GM12891 (cell line): ENCODE data around the gene AGGF1.

Experiments used
- POLR2A ChIP-seq: IDR thresholded peaks from 2 replicates; pipeline ENCODE4 v1.6.1; 2011; ENCODE audit warnings: low read depth, low read length, control low read depth
- POLR2AphosphoS5 ChIP-seq: IDR thresholded peaks from 2 replicates; pipeline ENCODE4 v1.6.1; 2011; ENCODE audit warnings: low read depth, low read length, control low read depth
- POU2F2 ChIP-seq: IDR thresholded peaks from 2 replicates; pipeline ENCODE4 v1.6.1; 2011; ENCODE audit warnings: low read depth, mild to moderate bottlenecking, control low read depth, low read length, moderate library complexity

- no peak for TF ChIP-seq POLR2A
- TF ChIP-seq POU2F2, result no peak
- TF ChIP-seq POLR2AphosphoS5, result no peak
These were observed 17.6 kb upstream of the AGGF1 start for GRCh38 chr5:77012601-77013000.
